HepG2 (cell line): ENCODE data around the gene GLRX5. TPM values are rescaled to one million over a fixed set of nuclear protein-coding genes. Genes with fewer than 3 reads are reported as not detected.

Source experiments
- ATAC-seq: fragments of 200-7000 bp; cut with Tn5 transposase; 3 replicates; pipeline ENCODE4 v1.9.1; 2020; ENCODE audit warnings: mild to moderate bottlenecking, moderate library complexity
- BruUV-seq: library from RNA; stranded (reverse); fragments of 400-500 nt; replicated peaks from 2 replicates; lab custom pipeline; 2021; lab: Mats Ljungman, UMichigan
- CTCF ChIA-PET: fragments of 300-600 bp; formaldehyde crosslinking; extraction: SDS; loops from one replicate; lab custom pipeline; 2021; ENCODE audit warnings: low total read pairs, inconsistent platforms, low intra/inter-chr PET ratio; lab: Yijun Ruan, JAX
- POLR2A ChIA-PET: fragments of 350-600 bp; sonication (Branson Sonifier 250); formaldehyde crosslinking; loops from one replicate; lab custom pipeline; 2020; ENCODE audit warnings: antibody characterized with exemption, inconsistent platforms; lab: Yijun Ruan, JAX
- DNase-seq: peaks from one replicate; pipeline ENCODE4 v3.0.0-alpha.2; 2015; ENCODE audit warnings: low spot score
- FAIRE-seq: peaks from 3 replicates; lab custom pipeline; 2011; peaks lifted over from hg19 to GRCh38; lab: Jason Lieb, UNC
- H2AFZ ChIP-seq: one replicate; pipeline ENCODE4 v1.6.1; 2011; ENCODE audit warnings: low read length, inconsistent platforms
- H3K27ac ChIP-seq: fragments of 300-600 bp; 3 replicates; pipeline ENCODE4 v1.8.0; 2011; ENCODE audit warnings: mixed run types, mild to moderate bottlenecking, mixed read lengths, low read length, inconsistent platforms; ENCODE audit not compliant: insufficient read depth; ENCODE audit errors: extremely low read length
- H3K27me3 ChIP-seq, 2 experiments: fragments of 200-600 bp in 1 of 2; 2 replicates in 1 of 2; 3 replicates in 1 of 2; pipeline versions ENCODE4 v1.6.0 to v1.8.0; 2011; ENCODE audit warnings: low read length in 2 of 2, mild to moderate bottlenecking in 2 of 2, moderate library complexity in 2 of 2, inconsistent platforms in 1 of 2; ENCODE audit not compliant: insufficient read depth in 2 of 2, control insufficient read depth in 1 of 2
- H3K36me3 ChIP-seq, 2 experiments: fragments of 200-600 bp in 1 of 2; replicated peaks in 1 of 2; 2 replicates in 1 of 2; 3 replicates in 1 of 2; pipeline versions ENCODE4 v1.5.1 to v1.8.0; 2011; ENCODE audit warnings: low read length in 2 of 2, inconsistent platforms in 1 of 2; ENCODE audit not compliant: insufficient read depth in 2 of 2, control insufficient read depth in 1 of 2
- H3K4me1 ChIP-seq: 2 replicates; pipeline ENCODE4 v1.5.1; 2012; ENCODE audit warnings: low read length, inconsistent platforms; ENCODE audit not compliant: insufficient read depth
- H3K4me2 ChIP-seq: 2 replicates; pipeline ENCODE4 v1.6.0; 2011; ENCODE audit warnings: low read depth, low read length, inconsistent platforms
- H3K4me3 ChIP-seq, 3 experiments: fragments of 200-600 bp in 1 of 3; sonication (generic), shearing (Covaris generic) in 1 of 3; replicated peaks in 1 of 3; 2 replicates each; pipeline ENCODE4 v1.5.1; 2011 to 2016; ENCODE audit warnings: low read length in 3 of 3, inconsistent platforms in 2 of 3, low read depth in 2 of 3, mild to moderate bottlenecking in 2 of 3, control low read depth in 1 of 3, mixed read lengths in 1 of 3; ENCODE audit not compliant: insufficient read depth in 1 of 3
- H3K79me2 ChIP-seq: one replicate; pipeline ENCODE4 v1.6.1; 2011; ENCODE audit warnings: low read length, inconsistent platforms; ENCODE audit not compliant: insufficient read depth
- H3K9ac ChIP-seq: 2 replicates; pipeline ENCODE4 v1.6.0; 2011; ENCODE audit warnings: mild to moderate bottlenecking, low read depth, low read length, inconsistent platforms; ENCODE audit not compliant: insufficient read depth
- H3K9me3 ChIP-seq: 2 replicates; pipeline ENCODE4 v1.5.1; 2012; ENCODE audit warnings: mild to moderate bottlenecking, low read length
- H4K20me1 ChIP-seq: 2 replicates; pipeline ENCODE4 v1.6.0; 2011; ENCODE audit warnings: inconsistent platforms, mild to moderate bottlenecking, low read length, moderate library complexity; ENCODE audit not compliant: insufficient read depth
- KDM2A ChIP-seq: sonication (generic); formaldehyde crosslinking; IDR thresholded peaks from 2 replicates; pipeline ENCODE4 v1.4.0; 2020; ENCODE audit warnings: low read depth, missing genetic modification reagents, borderline replicate concordance
- KDM5B ChIP-seq: sonication (generic); formaldehyde crosslinking; IDR thresholded peaks from 2 replicates; pipeline ENCODE4 v1.4.0; 2020; ENCODE audit warnings: missing genetic modification reagents, mild to moderate bottlenecking, borderline replicate concordance
- RERE ChIP-seq: IDR thresholded peaks from 2 replicates; pipeline ENCODE4 v1.6.1; 2016; ENCODE audit warnings: low read depth, missing genetic modification reagents, missing compliant biosample characterization
- ZNF143 ChIP-seq: sonication (generic); formaldehyde crosslinking; IDR thresholded peaks from 2 replicates; pipeline ENCODE4 v1.4.0; 2020; ENCODE audit warnings: missing genetic modification reagents
- ZNF432 ChIP-seq: sonication (generic); formaldehyde crosslinking; IDR thresholded peaks from 2 replicates; pipeline ENCODE4 v1.5.0; 2020; ENCODE audit warnings: missing genetic modification reagents, mild to moderate bottlenecking, borderline replicate concordance
- WGBS: methylation state at CpG from one replicate; pipeline ENCODE4 v1.1.6; 2017; ENCODE audit warnings: low lambda C conversion rate; 5-methylcytosine and 5-hydroxymethylcytosine counted together
- in situ Hi-C: cut with HindIII; loops from 2 replicates; pipeline ENCODE4 v1.10.0; 2017; ENCODE audit warnings: low pct_unique_long_range_greater_than_20kb; ENCODE audit not compliant: extremely low pct_ligation_motif_present
- intact Hi-C: fragments of 100-400 bp; cut with micrococcal nuclease; formaldehyde crosslinking; loops from one replicate; pipeline ENCODE4 v1.10.0; 2022; ENCODE audit not compliant: unreplicated experiment
- polyA plus RNA-seq, 8 experiments: library from polyadenylated mRNA; depleted of rRNA in 3 of 8; stranded (reverse) in 7 of 8; unstranded in 1 of 8; fragments of >200 nt; fragmentation: Illumina TruSeq in 4 of 8; extraction: Trizol in 4 of 8; gene quantifications; 2 replicates each; pipeline versions ENCODE4 v1.2.1 to v1.2.3, GENCODE V29; 2011 to 2016; ENCODE audit warnings: low read depth in 4 of 8, missing spikeins in 1 of 8, mixed read lengths in 1 of 8; ENCODE audit not compliant: insufficient read depth in 1 of 8
- total RNA-seq, 5 experiments: library from RNA; depleted of rRNA; stranded (reverse); fragments of >200 nt; fragmentation: Illumina TruSeq; extraction: Trizol; gene quantifications; 2 replicates each; pipeline ENCODE4 v1.2.3, GENCODE V29; 2016; ENCODE audit warnings: low read depth in 1 of 5
- TF ChIP-seq, protein P1 (sequence below): sonication (generic); formaldehyde crosslinking; IDR thresholded peaks from 2 replicates; pipeline ENCODE4 v1.8.1; 2022; ENCODE audit warnings: low read depth, mild to moderate bottlenecking, missing genetic modification reagents

GLRX5 gene
- total and polyA plus RNA-seq, 2 of the 13 experiments (the other 11 are each of a cell fraction or from before 2014, with no cell fraction given) = 122 to 146 TPM

- no peak overlapping the region for H3K9ac ChIP-seq
- DNase-seq (no peak), FAIRE-seq (no peak), ATAC-seq (no peak)
- BruUV-seq = no TSS peak
- intact Hi-C loops = no loop called here
- peaks cover 12% of the 10 kb centered on the region for H3K79me2 ChIP-seq
- H4K20me1 ChIP-seq = peaks cover 11% of the 10 kb centered on the region; the same call in 1 of the 2 replicates
- 83% methylated on average over 9 of the region's 9 CpGs for WGBS
- POLR2A ChIA-PET = no interaction called here
- no peaks in the 10 kb centered on the region for H3K27me3 ChIP-seq
- H3K4me1 ChIP-seq = peaks cover 65% of the 10 kb centered on the region
- H2AFZ ChIP-seq = no peak overlapping the region
- in situ Hi-C loops = no loop called here
- H3K4me2 ChIP-seq = no peak overlapping the region
- H3K4me3 ChIP-seq = no peak overlapping the region
- H3K9me3 ChIP-seq = no peaks in the 10 kb centered on the region
- no peak overlapping the region for H3K27ac ChIP-seq
- CTCF ChIA-PET = no interaction called here
- no peaks in the 10 kb centered on the region; a peak in 1 of 5 replicates for H3K36me3 ChIP-seq
- TF ChIP-seq ZNF143 (no peak), KDM5B (no peak), ZNF432 (CRISPR knock-in tag) (no peak), RERE (CRISPR knock-in tag) (no peak), KDM2A (CRISPR knock-in tag) (no peak)
- TF ChIP-seq, protein P1, sequence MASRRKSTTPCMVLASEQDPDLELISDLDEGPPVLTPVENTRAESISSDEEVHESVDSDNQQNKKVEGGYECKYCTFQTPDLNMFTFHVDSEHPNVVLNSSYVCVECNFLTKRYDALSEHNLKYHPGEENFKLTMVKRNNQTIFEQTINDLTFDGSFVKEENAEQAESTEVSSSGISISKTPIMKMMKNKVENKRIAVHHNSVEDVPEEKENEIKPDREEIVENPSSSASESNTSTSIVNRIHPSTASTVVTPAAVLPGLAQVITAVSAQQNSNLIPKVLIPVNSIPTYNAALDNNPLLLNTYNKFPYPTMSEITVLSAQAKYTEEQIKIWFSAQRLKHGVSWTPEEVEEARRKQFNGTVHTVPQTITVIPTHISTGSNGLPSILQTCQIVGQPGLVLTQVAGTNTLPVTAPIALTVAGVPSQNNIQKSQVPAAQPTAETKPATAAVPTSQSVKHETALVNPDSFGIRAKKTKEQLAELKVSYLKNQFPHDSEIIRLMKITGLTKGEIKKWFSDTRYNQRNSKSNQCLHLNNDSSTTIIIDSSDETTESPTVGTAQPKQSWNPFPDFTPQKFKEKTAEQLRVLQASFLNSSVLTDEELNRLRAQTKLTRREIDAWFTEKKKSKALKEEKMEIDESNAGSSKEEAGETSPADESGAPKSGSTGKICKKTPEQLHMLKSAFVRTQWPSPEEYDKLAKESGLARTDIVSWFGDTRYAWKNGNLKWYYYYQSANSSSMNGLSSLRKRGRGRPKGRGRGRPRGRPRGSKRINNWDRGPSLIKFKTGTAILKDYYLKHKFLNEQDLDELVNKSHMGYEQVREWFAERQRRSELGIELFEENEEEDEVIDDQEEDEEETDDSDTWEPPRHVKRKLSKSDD (CRISPR knock-in tag) = no peak
Measured at GRCh38 chr14:95497561-95498011, 37.3 kb upstream of the GLRX5 start.
